Hepatocyte (in vitro differentiated cells): Measurements from ENCODE around the gene EPB41L4B.

ENCODE experiments used
- EZH2 ChIP-seq: fragments of 200-600 bp; sonication (generic); IDR thresholded peaks from 2 replicates; pipeline ENCODE4 v1.6.1; 2016; ENCODE audit warnings: antibody characterized with exemption, mild to moderate bottlenecking, borderline replicate concordance
- EZH2phosphoT487 ChIP-seq: fragments of 200-600 bp; sonication (generic); IDR thresholded peaks from one replicate; pipeline ENCODE4 v1.6.1; 2018; ENCODE audit warnings: antibody characterized with exemption, mild to moderate bottlenecking, low read depth, moderate library complexity; ENCODE audit not compliant: unreplicated experiment, severe bottlenecking
- TF ChIP-seq, protein P1 (sequence below): fragments of 200-600 bp; sonication (generic); IDR thresholded peaks from 2 replicates; pipeline ENCODE4 v1.5.1; 2016; ENCODE audit warnings: antibody characterized with exemption, mild to moderate bottlenecking; ENCODE audit not compliant: poor library complexity

DNA sequence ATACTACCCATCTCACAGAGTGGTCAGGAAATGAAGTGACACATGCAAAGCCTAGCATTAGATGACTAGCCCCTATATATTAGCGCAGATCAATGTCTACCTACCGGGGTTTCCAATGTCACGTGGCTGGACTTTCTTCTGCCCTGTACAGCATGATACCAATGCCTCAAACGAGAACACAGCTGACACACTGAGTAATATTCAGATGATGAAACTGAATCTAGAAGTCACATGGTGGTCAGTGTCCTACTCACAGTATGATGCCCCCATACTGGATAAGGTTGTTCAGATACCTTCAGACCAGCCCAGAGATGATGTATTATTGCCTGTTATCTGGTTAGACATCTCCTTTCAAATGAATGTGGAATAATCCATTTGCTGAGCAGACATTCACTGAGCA is 82.7 kb downstream of the EPB41L4B start:
- TF ChIP-seq, protein P1, sequence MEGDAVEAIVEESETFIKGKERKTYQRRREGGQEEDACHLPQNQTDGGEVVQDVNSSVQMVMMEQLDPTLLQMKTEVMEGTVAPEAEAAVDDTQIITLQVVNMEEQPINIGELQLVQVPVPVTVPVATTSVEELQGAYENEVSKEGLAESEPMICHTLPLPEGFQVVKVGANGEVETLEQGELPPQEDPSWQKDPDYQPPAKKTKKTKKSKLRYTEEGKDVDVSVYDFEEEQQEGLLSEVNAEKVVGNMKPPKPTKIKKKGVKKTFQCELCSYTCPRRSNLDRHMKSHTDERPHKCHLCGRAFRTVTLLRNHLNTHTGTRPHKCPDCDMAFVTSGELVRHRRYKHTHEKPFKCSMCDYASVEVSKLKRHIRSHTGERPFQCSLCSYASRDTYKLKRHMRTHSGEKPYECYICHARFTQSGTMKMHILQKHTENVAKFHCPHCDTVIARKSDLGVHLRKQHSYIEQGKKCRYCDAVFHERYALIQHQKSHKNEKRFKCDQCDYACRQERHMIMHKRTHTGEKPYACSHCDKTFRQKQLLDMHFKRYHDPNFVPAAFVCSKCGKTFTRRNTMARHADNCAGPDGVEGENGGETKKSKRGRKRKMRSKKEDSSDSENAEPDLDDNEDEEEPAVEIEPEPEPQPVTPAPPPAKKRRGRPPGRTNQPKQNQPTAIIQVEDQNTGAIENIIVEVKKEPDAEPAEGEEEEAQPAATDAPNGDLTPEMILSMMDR: no peak
- TF ChIP-seq EZH2: no peak
- no peak for TF ChIP-seq EZH2phosphoT487
